HG03108 (cell line): ENCODE results near the gene UPB1.

ENCODE experiments used
- ATAC-seq: cut with Tn5 transposase; IDR thresholded peaks from one replicate; pipeline ENCODE4 v1.9.1; 2021; ENCODE audit warnings: moderate library complexity; ENCODE audit not compliant: unreplicated experiment

Gene UPB1

DNA sequence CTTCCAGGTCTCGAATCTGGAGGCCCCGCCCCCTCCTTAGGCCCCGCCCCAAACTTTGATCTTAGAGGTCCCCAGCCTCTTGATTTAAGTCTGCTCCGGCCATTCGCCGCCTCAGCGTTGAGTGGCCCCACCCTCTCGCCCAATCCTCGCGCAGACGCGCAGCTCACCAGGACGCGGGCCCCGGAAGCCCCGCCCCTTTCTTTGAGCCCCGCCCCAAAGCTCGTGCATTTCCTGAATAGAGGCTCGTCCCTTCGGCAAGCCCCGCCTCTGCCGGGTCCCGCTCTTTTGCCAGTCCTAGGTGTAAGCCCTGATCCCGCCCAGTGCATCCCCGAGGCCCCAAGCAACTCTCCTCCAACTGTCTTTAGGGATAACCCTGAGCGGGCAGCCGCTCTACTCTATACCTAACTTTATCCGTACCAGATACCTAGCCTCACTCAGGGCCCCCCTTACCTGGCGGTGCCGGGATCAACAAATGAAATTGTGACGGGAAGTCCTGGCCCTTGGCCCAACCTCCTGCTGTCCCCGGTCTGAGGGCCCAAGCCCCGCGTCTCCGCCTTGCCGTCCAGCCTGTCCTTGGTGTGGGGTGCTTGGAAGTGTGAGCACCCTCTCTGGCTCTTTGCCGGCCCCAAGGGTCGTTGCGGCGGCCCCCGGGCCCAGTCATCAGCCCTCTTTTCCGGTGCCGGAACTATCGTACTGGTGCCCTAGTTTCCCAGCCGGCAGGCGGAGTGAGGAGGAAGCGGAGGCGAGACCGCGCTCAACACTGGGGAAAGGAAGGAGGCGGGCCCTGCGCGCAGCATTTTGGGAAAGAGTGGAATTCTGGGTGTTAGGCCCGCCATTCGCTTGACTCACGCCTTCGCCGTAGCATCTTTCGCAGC lies 60.3 kb downstream of the UPB1 start, which contains the start of gene SNRPD3:
Gene SNRPD3 (plus strand): TSS at position 835 of the 875 bp plus-strand sequence. CDS start 1,676 bp downstream, outside the sequence.
- ATAC-seq: peak; percentile 69

DNA sequence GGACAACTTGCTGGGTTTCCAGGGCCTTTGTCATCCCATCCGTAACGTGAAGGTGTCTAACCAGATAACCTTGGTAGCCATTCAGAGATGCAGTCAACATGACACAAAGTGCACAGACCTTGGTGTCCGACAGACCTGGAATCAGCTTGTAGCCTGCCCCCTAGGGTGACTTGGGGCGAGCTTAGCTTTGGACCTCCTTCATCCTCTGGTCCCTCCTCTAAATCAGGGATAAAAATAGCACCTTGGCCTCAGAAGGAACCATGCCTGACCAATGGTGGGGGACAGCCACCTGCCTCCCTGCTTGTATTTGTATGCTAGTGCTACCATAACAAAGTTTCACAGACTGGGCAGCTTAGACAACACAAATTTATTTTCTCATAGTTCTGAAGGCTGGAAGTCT lies 64.3 kb downstream of the UPB1 start:
- ATAC-seq: no peak

DNA sequence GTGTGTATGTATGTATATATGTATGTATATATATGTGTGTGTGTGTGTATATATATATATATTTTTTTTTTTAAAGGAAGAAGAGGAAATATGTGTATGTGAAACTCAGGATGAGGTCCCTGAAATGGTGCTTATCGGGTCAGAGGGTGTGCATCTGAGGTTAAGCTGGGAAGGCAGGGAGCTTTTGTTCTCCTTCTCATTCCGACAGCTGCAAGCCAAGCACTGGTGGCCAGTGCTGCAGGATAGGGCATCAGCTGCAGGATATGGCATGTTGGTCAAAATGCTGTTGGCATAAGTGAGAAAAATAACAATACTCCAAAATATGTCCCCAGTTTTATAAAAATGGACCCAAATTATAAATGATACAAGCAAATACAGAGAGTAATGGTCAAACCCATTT lies 68.1 kb downstream of the UPB1 start:
- no peak for ATAC-seq

DNA sequence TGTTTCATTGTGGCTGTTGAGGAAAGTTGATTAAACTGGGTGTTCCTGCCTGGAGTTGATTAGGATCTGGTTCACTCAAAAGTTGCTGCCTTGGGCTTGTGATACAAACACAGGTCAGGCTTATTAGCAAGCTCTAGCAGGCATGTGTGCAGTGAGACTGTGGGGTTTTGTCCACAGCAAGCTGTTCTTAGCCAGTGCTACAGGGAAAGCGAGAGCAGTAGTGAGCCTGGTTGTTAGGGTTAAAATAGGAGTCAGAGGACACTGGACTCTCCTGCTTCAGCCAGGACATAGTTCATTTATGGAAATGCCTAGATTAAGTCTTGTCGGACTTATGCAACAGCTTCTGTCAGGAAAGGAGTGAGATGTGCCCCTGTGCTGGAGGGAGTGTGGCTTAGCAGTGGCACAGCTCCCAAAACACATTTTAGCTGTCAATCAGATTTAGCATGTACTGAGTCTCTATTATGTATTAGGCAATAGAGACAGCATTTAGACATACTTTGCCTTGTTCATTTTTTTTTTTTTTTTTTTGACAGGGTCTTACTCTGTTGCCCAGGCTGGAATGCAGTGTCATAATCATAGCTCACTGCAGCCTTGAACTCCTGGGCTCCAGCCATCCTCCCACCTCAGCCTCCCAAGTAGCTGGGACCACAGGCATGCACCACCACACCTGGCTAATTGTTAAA lies 69.4 kb downstream of the UPB1 start:
- no peak for ATAC-seq

DNA sequence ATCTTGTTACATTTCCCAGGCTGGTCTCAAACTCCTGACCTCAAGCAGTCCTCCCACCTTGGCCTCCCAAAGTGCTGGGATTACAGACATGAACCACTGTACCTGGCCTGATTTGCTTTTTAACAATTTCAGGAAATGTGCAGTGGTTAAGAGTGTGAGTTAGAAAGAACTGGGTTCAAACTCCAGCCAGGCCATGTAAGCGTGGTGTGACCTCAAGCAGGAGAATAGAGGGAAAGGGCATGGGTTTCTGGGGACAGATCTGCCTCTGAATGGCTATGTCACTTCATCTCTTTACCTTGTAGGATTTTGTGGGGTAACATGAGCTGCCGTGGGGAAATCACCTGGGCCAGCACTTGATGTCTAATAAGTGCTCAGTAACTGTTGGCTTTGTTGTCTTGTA lies 69.9 kb downstream of the UPB1 start:
- no peak for ATAC-seq

DNA sequence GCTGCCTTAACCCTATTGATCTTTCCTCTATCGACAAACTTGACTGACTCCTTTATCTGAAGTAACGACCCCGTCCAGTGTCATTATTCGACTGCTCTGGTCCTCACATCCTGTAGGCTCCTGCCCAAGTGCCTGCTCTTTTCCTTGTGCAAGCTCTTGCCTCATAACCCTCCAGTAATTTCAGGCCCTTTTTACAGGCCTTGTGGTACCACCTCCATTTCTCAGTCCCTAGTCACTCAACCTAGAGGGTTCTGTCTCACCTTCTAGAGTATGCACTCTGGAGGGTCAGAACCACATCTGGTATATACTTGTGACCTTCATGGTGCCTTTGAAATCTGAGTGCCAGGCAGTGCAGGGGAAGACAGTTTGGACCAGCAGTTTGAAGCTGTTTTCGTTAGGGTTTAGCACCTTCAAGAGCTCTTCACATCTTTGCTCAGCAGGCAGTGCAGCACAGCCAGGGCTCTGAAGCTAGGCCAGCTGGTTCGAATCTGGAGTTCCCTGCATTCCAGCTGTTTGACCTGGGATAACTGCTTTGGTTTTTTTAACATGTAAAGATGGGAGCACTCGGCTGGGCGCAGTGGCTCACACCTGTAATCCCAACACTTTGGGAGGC lies 71.9 kb downstream of the UPB1 start:
- ATAC-seq: no peak

DNA sequence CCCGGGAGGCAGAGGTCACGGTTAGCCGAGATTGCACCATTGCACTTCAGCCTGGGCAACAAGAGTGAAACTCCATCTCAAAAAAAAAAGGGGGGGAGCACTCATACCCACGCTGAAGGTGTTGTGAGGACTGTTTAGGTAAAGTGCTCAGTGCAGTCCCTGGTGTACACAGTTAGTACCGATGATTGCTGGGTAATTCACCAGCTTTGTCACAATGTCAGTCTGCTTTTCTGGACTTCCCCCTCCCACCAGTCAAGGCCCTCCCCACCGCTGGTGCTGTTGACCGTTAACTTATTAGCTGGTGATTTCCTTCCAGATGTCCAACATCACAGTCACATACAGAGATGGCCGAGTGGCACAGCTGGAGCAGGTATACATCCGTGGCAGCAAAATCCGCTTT lies 72.5 kb downstream of the UPB1 start:
- ATAC-seq: no peak

DNA sequence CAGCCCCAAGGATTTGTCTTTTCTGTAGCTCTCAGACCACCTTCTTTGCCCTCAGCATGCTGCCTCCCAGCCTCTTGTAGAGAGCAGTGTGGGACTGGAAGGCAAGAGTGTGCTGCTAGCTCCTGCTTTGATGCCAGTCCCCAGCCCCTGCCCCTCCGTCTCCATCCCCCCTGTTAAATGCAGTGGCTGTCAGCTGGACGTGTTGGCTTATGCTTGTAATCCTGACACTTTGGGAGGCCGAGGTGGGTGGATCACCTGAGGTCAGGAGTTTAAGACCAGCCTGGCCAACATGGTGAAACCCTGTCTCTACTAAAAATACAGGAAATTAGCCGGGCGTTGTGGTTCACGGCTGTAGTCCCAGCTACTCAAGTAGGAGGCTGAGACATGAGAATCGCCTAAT lies 76.1 kb downstream of the UPB1 start:
- no peak for ATAC-seq

DNA sequence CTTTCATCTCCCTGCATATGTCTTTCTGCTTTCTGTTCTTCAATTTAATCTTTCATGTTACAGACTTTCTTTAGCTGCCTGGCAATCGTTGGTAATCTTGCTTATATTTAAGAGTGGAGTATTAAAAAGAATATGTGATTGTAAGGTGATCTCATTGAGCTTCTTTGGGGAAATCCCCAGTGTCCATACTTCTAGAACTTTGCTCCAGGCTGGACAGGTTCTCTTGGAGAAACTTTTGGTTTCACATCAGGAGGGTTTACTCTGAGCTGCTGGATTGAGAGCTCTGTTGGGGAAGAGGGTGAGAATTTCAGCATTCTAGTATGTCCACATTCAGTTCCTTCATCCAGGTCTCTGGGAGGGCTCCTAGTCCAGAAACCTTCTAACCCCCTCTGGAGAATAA lies 81.6 kb downstream of the UPB1 start:
- ATAC-seq: no peak
